HepG2 (cell line): Measurements from ENCODE around the gene P2RY6. TPM values are rescaled to one million over a fixed set of nuclear protein-coding genes. Genes with fewer than 3 reads are reported as not detected.
A peak's percentile ranks its signal among the peaks of the same experiment; 100 is the strongest.

ENCODE experiments used
- GABPB1 ChIP-seq: IDR thresholded peaks from 2 replicates; pipeline ENCODE4 v1.6.1; 2016; ENCODE audit warnings: mild to moderate bottlenecking, missing genetic modification reagents, moderate library complexity, missing compliant biosample characterization
- HDAC1 ChIP-seq: sonication (generic); formaldehyde crosslinking; IDR thresholded peaks from 2 replicates; pipeline ENCODE4 v1.5.1; 2020; ENCODE audit warnings: mild to moderate bottlenecking, missing genetic modification reagents
- HIVEP1 ChIP-seq: sonication (generic); formaldehyde crosslinking; IDR thresholded peaks from 2 replicates; pipeline ENCODE4 v1.4.0; 2020; ENCODE audit warnings: mild to moderate bottlenecking, missing genetic modification reagents
- HMGA1 ChIP-seq: sonication (generic); formaldehyde crosslinking; conservative IDR thresholded peaks from 2 replicates; pipeline ENCODE4 v1.4.0; 2020; ENCODE audit warnings: missing genetic modification reagents
- KAT8 ChIP-seq: IDR thresholded peaks from 2 replicates; pipeline ENCODE4 v1.6.1; 2016; ENCODE audit warnings: missing genetic modification reagents, missing compliant biosample characterization
- MTA3 ChIP-seq: sonication (generic); formaldehyde crosslinking; IDR thresholded peaks from 2 replicates; pipeline ENCODE4 v1.4.0; 2020; ENCODE audit warnings: missing genetic modification reagents
- NCOA2 ChIP-seq: sonication (generic); formaldehyde crosslinking; IDR thresholded peaks from 2 replicates; pipeline ENCODE4 v1.8.0; 2022; ENCODE audit warnings: inconsistent platforms
- NFE2 ChIP-seq: sonication (generic); formaldehyde crosslinking; IDR thresholded peaks from 2 replicates; pipeline ENCODE4 v1.4.0; 2020; ENCODE audit warnings: missing genetic modification reagents
- NRL ChIP-seq: sonication (generic); formaldehyde crosslinking; IDR thresholded peaks from 2 replicates; pipeline ENCODE4 v1.5.0; 2020; ENCODE audit warnings: missing genetic modification reagents, mild to moderate bottlenecking, moderate library complexity, borderline replicate concordance
- RAD21 ChIP-seq: fragments of 450-650 bp; formaldehyde crosslinking; IDR thresholded peaks from 2 replicates; pipeline ENCODE4 v1.5.0; 2020; ENCODE audit warnings: mild to moderate bottlenecking
- RCOR2 ChIP-seq: IDR thresholded peaks from 2 replicates; pipeline ENCODE4 v1.6.1; 2016; ENCODE audit warnings: missing biosample characterization, missing genetic modification reagents
- THAP11 ChIP-seq: IDR thresholded peaks from 2 replicates; pipeline ENCODE4 v1.6.1; 2016; ENCODE audit warnings: missing biosample characterization, missing genetic modification reagents
- WIZ ChIP-seq: sonication (generic); formaldehyde crosslinking; IDR thresholded peaks from 2 replicates; pipeline ENCODE4 v1.5.1; 2020; ENCODE audit warnings: mild to moderate bottlenecking, missing genetic modification reagents
- ZKSCAN1 ChIP-seq: fragments of 150-350 bp; IDR thresholded peaks from 2 replicates; pipeline ENCODE4 v1.6.1; 2014; ENCODE audit warnings: low read length
- ZNF263 ChIP-seq: sonication (generic); formaldehyde crosslinking; IDR thresholded peaks from 2 replicates; pipeline ENCODE4 v1.4.0; 2020; ENCODE audit warnings: missing genetic modification reagents
- ZNF281 ChIP-seq: sonication (generic); formaldehyde crosslinking; IDR thresholded peaks from 2 replicates; pipeline ENCODE4 v1.4.0; 2020; ENCODE audit warnings: missing genetic modification reagents, borderline replicate concordance
- ZNF292 ChIP-seq: sonication (generic); formaldehyde crosslinking; IDR thresholded peaks from 2 replicates; pipeline ENCODE4 v1.8.1; 2022; ENCODE audit warnings: mild to moderate bottlenecking, low read depth, missing genetic modification reagents, borderline replicate concordance
- ZNF333 ChIP-seq: sonication (generic); formaldehyde crosslinking; IDR thresholded peaks from 2 replicates; pipeline ENCODE4 v1.4.0; 2020; ENCODE audit warnings: mild to moderate bottlenecking, missing genetic modification reagents, borderline replicate concordance
- ZNF354B ChIP-seq: sonication (generic); formaldehyde crosslinking; IDR thresholded peaks from 2 replicates; pipeline ENCODE4 v1.8.0; 2022; ENCODE audit warnings: mild to moderate bottlenecking, missing genetic modification reagents
- ZNF572 ChIP-seq: sonication (generic); formaldehyde crosslinking; IDR thresholded peaks from 2 replicates; pipeline ENCODE4 v1.5.1; 2020; ENCODE audit warnings: mild to moderate bottlenecking, missing genetic modification reagents
- ZNF598 ChIP-seq: sonication (generic); formaldehyde crosslinking; IDR thresholded peaks from 2 replicates; pipeline ENCODE4 v1.5.1; 2020; ENCODE audit warnings: mild to moderate bottlenecking, missing genetic modification reagents, borderline replicate concordance
- ZNF674 ChIP-seq: sonication (generic); formaldehyde crosslinking; IDR thresholded peaks from 2 replicates; pipeline ENCODE4 v1.5.0; 2020; ENCODE audit warnings: low read depth, mild to moderate bottlenecking, missing genetic modification reagents
- ZNF777 ChIP-seq: sonication (generic); formaldehyde crosslinking; IDR thresholded peaks from 2 replicates; pipeline ENCODE4 v1.4.0; 2020; ENCODE audit warnings: missing genetic modification reagents
- ZNF792 ChIP-seq: IDR thresholded peaks from 2 replicates; pipeline ENCODE4 v1.6.1; 2016
- polyA plus RNA-seq, 8 experiments: library from polyadenylated mRNA; depleted of rRNA in 3 of 8; stranded (reverse) in 7 of 8; unstranded in 1 of 8; fragments of >200 nt; fragmentation: Illumina TruSeq in 4 of 8; extraction: Trizol in 4 of 8; gene quantifications; 2 replicates each; pipeline versions ENCODE4 v1.2.1 to v1.2.3, GENCODE V29; 2011 to 2016; ENCODE audit warnings: low read depth in 4 of 8, missing spikeins in 1 of 8, mixed read lengths in 1 of 8; ENCODE audit not compliant: insufficient read depth in 1 of 8
- total RNA-seq, 5 experiments: library from RNA; depleted of rRNA; stranded (reverse); fragments of >200 nt; fragmentation: Illumina TruSeq; extraction: Trizol; gene quantifications; 2 replicates each; pipeline ENCODE4 v1.2.3, GENCODE V29; 2016; ENCODE audit warnings: low read depth in 1 of 5
- TF ChIP-seq, protein P1 (sequence below): sonication (generic); formaldehyde crosslinking; IDR thresholded peaks from 2 replicates; pipeline ENCODE4 v1.4.0; 2020; ENCODE audit warnings: missing genetic modification reagents
- TF ChIP-seq, protein P2 (sequence below): sonication (generic); formaldehyde crosslinking; IDR thresholded peaks from 2 replicates; pipeline ENCODE4 v1.5.0; 2020; ENCODE audit warnings: missing genetic modification reagents
- TF ChIP-seq, protein P3 (sequence below): IDR thresholded peaks from 2 replicates; pipeline ENCODE4 v1.6.1; 2018; ENCODE audit warnings: missing genetic modification reagents, mild to moderate bottlenecking, missing compliant biosample characterization

P2RY6 gene
- total and polyA plus RNA-seq, 2 of the 13 experiments (the other 11 are each of a cell fraction or from before 2014, with no cell fraction given): 0.09 to 0.29 TPM

DNA sequence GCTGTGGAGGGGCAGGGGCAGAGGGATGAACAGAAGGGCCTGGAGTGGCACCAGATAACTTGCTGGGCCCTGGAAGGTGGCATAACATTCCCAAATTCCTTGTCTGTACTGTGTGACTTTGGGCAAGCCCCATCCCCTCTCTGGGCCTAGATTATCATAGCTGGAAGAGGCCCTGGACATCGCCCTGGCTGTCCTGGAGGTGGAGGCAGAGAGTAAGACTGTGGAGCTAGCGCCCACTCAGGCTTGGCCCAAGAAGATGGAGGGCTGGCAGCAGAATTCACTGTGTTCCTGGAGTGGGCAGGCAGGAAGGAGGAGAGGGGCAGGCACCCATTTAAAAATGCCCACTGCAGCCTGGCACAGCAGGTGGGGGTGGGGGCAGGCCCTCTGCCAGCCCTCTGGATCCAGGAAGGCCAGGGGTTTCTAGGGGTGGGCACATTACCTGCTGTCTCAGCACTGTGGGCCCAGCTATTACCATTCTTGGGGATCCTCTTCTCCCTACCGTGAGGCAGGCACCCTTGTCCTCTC lies 58.5 kb downstream of the P2RY6 start (continued):
- TF ChIP-seq ZNF281 (CRISPR knock-in tag): no peak
- TF ChIP-seq, protein P1, sequence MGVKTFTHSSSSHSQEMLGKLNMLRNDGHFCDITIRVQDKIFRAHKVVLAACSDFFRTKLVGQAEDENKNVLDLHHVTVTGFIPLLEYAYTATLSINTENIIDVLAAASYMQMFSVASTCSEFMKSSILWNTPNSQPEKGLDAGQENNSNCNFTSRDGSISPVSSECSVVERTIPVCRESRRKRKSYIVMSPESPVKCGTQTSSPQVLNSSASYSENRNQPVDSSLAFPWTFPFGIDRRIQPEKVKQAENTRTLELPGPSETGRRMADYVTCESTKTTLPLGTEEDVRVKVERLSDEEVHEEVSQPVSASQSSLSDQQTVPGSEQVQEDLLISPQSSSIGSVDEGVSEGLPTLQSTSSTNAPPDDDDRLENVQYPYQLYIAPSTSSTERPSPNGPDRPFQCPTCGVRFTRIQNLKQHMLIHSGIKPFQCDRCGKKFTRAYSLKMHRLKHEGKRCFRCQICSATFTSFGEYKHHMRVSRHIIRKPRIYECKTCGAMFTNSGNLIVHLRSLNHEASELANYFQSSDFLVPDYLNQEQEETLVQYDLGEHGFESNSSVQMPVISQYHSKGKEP: no peak
- no peak for TF ChIP-seq THAP11 (CRISPR knock-in tag)
- TF ChIP-seq ZNF674 (CRISPR knock-in tag): no peak
- TF ChIP-seq ZNF792 (CRISPR knock-in tag): no peak
- TF ChIP-seq ZNF333 (CRISPR knock-in tag): no peak
- TF ChIP-seq HMGA1 (CRISPR knock-in tag): no peak
- 0 out of 2 replicates have a peak, but pooled peaks have one; percentile 5 for TF ChIP-seq GABPB1 (CRISPR knock-in tag)
- TF ChIP-seq, protein P2, sequence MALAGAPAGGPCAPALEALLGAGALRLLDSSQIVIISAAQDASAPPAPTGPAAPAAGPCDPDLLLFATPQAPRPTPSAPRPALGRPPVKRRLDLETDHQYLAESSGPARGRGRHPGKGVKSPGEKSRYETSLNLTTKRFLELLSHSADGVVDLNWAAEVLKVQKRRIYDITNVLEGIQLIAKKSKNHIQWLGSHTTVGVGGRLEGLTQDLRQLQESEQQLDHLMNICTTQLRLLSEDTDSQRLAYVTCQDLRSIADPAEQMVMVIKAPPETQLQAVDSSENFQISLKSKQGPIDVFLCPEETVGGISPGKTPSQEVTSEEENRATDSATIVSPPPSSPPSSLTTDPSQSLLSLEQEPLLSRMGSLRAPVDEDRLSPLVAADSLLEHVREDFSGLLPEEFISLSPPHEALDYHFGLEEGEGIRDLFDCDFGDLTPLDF (CRISPR knock-in tag): no peak
- no peak for TF ChIP-seq KAT8 (CRISPR knock-in tag)
- no peak for TF ChIP-seq NCOA2 (CRISPR knock-in tag)
- TF ChIP-seq MTA3 (CRISPR knock-in tag): no peak
- no peak for TF ChIP-seq ZNF777
- no peak for TF ChIP-seq ZNF263
- TF ChIP-seq WIZ: no peak
- TF ChIP-seq HIVEP1 (CRISPR knock-in tag): no peak
- no peak for TF ChIP-seq ZNF572 (CRISPR knock-in tag)
- TF ChIP-seq ZNF354B (CRISPR knock-in tag): no peak
- TF ChIP-seq RAD21 (CRISPR knock-in tag): 0 out of 2 replicates have a peak, but pooled peaks have one; percentile 32
- no peak for TF ChIP-seq ZKSCAN1
- no peak for TF ChIP-seq NFE2 (CRISPR knock-in tag)
- TF ChIP-seq, protein P3, sequence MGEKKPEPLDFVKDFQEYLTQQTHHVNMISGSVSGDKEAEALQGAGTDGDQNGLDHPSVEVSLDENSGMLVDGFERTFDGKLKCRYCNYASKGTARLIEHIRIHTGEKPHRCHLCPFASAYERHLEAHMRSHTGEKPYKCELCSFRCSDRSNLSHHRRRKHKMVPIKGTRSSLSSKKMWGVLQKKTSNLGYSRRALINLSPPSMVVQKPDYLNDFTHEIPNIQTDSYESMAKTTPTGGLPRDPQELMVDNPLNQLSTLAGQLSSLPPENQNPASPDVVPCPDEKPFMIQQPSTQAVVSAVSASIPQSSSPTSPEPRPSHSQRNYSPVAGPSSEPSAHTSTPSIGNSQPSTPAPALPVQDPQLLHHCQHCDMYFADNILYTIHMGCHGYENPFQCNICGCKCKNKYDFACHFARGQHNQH (CRISPR knock-in tag): no peak
- TF ChIP-seq ZNF598 (CRISPR knock-in tag): 0 out of 2 replicates have a peak, but pooled peaks have one; percentile 52
- TF ChIP-seq ZNF292 (CRISPR knock-in tag): no peak
- TF ChIP-seq HDAC1 (CRISPR knock-in tag): peak; percentile 6; the same call in 1 of the 2 replicates
- peak; percentile 76; the same call in 1 of the 2 replicates for TF ChIP-seq RCOR2 (CRISPR knock-in tag)
- no peak; the same call in 1 of the 2 replicates for TF ChIP-seq NRL (CRISPR knock-in tag)
